ENCODE results near the gene OR2C1. TPM values are rescaled to one million over a fixed set of nuclear protein-coding genes. Genes with fewer than 3 reads are reported as not detected.

The OR2C1 gene
- total RNA-seq, 2 donors from 2014 or later, result not detected

DNA sequence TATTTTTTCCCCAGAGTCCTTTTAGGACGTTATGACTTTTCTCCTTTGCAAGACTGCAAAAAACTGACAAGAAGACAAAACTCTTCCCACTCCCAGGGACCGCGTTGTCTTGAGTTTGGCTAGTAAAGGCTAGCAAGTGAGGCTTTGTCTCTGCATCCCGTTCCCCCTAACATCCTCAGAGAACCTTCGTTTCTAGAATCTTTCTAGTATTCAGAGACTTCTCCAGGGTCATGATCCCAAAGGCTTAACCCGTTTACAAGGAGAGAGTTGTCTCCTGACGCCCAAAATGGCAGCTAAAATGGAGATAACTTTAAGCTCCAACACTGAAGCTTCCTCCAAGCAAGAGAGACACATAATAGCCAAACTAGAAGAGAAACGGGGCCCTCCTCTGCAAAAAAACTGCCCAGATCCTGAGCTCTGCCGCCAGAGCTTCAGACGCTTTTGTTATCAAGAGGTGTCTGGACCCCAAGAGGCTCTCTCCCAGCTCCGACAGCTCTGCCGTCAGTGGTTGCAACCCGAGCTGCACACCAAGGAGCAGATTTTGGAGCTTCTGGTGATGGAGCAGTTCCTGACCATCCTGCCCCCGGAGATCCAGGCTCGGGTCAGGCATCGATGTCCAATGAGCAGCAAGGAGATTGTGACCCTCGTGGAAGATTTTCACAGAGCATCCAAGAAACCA is 46.2 kb downstream of the OR2C1 start:
- peak overlapping the region; percentile 82 for H3K27ac ChIP-seq
- H3K27me3 ChIP-seq, result no peaks in the 10 kb centered on the region
- no peaks in the 10 kb centered on the region for H3K9me3 ChIP-seq
- no peaks in the 10 kb centered on the region for H3K4me1 ChIP-seq
- TF ChIP-seq, protein P1, sequence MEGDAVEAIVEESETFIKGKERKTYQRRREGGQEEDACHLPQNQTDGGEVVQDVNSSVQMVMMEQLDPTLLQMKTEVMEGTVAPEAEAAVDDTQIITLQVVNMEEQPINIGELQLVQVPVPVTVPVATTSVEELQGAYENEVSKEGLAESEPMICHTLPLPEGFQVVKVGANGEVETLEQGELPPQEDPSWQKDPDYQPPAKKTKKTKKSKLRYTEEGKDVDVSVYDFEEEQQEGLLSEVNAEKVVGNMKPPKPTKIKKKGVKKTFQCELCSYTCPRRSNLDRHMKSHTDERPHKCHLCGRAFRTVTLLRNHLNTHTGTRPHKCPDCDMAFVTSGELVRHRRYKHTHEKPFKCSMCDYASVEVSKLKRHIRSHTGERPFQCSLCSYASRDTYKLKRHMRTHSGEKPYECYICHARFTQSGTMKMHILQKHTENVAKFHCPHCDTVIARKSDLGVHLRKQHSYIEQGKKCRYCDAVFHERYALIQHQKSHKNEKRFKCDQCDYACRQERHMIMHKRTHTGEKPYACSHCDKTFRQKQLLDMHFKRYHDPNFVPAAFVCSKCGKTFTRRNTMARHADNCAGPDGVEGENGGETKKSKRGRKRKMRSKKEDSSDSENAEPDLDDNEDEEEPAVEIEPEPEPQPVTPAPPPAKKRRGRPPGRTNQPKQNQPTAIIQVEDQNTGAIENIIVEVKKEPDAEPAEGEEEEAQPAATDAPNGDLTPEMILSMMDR (IDR thresholded peaks at IDR 0.05), result no peak
- H3K36me3 ChIP-seq, result no peaks in the 10 kb centered on the region
- no peak for DNase-seq
- intact Hi-C loops (cut with DNase I), result loop anchor here (5.0 kb wide), 1 partner anchor 95 kb away; the partner anchor contains the start of gene C16orf90
- peak overlapping the region; percentile 90 for H3K4me3 ChIP-seq
- H3K9ac ChIP-seq (ENCODE audit: low read depth in 2 of 2, low read length in 2 of 2), result peak overlapping the region; percentile 86 to 90

Other genes with a start within 250 kb of the OR2C1 start
- 10 to 100 TPM in 1 of 2 donors, 1 to 10 TPM in 1; 9.9 to 10.5 TPM for gene ZNF205, start 243.3 kb upstream of the OR2C1 start, total RNA-seq
- 10 to 100 TPM; 12.4 to 20.4 TPM for gene ZNF213, start 220.9 kb upstream of the OR2C1 start, total RNA-seq
- not detected for gene OR1F1, start 167.7 kb upstream of the OR2C1 start, total RNA-seq
- gene ZNF200, start 120.7 kb upstream of the OR2C1 start, total RNA-seq, result 1 to 10 TPM; 7.1 to 7.2 TPM
- 1 to 10 TPM in 1 of 2 donors, under 1 TPM in 1; 0.57 to 1.1 TPM for gene MEFV, start 99.3 kb upstream of the OR2C1 start, total RNA-seq
- gene ZNF263, start 72.4 kb upstream of the OR2C1 start, total RNA-seq, result 10 to 100 TPM; 19.5 to 27.2 TPM
- gene TIGD7, start 50.5 kb upstream of the OR2C1 start, total RNA-seq, result 1 to 10 TPM; 2.1 to 3.1 TPM
- 10 to 100 TPM; 14.2 to 20.5 TPM for gene ZNF75A, start 50.4 kb upstream of the OR2C1 start, total RNA-seq
- gene ZSCAN32, start 45.1 kb downstream of the OR2C1 start, total RNA-seq, result 1 to 10 TPM; 7.2 to 7.5 TPM
- 1 to 10 TPM; 6.7 to 6.8 TPM for gene ZNF174, start 45.3 kb downstream of the OR2C1 start, total RNA-seq
- 1 to 10 TPM; 1.4 to 1.7 TPM for gene ZNF597, start 87.6 kb downstream of the OR2C1 start, total RNA-seq
- gene NAA60, start 87.8 kb downstream of the OR2C1 start, total RNA-seq, result 10 to 100 TPM; 56.8 to 68.6 TPM
- not detected for gene C16orf90, start 139.6 kb downstream of the OR2C1 start, total RNA-seq
- 10 to 100 TPM in 1 of 2 donors, 1 to 10 TPM in 1; 7.9 to 10.8 TPM for gene CLUAP1, start 145.1 kb downstream of the OR2C1 start, total RNA-seq
- 1 to 10 TPM in 1 of 2 donors, under 1 TPM in 1; 0.93 to 2.0 TPM for gene NLRC3, start 221.5 kb downstream of the OR2C1 start, total RNA-seq